ENCODE results near the gene TRERF1.
A peak's percentile ranks its signal among the peaks of the same experiment; 100 is the strongest.

TRERF1 gene

DNA sequence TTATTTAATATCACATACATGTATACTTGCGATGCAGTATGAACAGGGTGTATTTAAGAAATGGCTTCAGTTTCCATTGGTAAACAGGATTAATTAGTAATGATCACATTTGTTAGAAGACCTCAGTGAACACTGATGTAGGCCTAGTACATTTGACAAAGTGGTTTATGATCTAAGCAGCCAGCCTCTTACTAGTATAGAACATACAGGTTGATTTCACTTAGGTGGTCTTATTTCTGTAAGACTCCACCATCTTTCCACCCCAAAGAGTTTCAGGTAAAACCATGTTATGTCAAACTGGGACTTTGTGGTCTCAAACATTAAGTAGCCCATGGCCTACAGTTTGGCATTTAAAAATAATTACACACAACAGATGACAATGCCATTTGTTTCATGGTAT is 213.9 kb downstream of the TRERF1 start:
- Histone ChIP-seq H3K4me3 (ENCODE audit: low read depth, low read length) (no peak overlapping the region), H3K27ac (ENCODE audit: extremely low read depth, low read depth, low read length) (no peak overlapping the region), H3K36me3 (ENCODE audit: control insufficient read depth in 2 of 2, insufficient read depth in 1 of 2, low read length in 2 of 2) (peaks cover 0 to 8% of the 10 kb centered on the region in 2 experiments; a peak in 1 of 3 replicates), H3K4me1 (ENCODE audit: control insufficient read depth, insufficient read depth, low read length) (no peaks in the 10 kb centered on the region), H3K9me3 (ENCODE audit: control insufficient read depth, insufficient read depth, low read depth, low read length) (no peaks in the 10 kb centered on the region)
- CTCF ChIA-PET = interaction anchor here (0.7 to 1.3 kb wide), 4 partner anchors 26 to 326 kb away, joined by 3 to 7 read pairs (median 3); partner anchors contain the start of gene UBR2
- TF ChIP-seq ZNF169 (tag by site-specific recombination; IDR thresholded peaks at IDR 0.05) (no peak), ZNF362 (tag by site-specific recombination; IDR thresholded peaks at IDR 0.05) (no peak), ZNF792 (tag by site-specific recombination; IDR thresholded peaks at IDR 0.05) (no peak)
- POLR2A ChIA-PET = no interaction called here

DNA sequence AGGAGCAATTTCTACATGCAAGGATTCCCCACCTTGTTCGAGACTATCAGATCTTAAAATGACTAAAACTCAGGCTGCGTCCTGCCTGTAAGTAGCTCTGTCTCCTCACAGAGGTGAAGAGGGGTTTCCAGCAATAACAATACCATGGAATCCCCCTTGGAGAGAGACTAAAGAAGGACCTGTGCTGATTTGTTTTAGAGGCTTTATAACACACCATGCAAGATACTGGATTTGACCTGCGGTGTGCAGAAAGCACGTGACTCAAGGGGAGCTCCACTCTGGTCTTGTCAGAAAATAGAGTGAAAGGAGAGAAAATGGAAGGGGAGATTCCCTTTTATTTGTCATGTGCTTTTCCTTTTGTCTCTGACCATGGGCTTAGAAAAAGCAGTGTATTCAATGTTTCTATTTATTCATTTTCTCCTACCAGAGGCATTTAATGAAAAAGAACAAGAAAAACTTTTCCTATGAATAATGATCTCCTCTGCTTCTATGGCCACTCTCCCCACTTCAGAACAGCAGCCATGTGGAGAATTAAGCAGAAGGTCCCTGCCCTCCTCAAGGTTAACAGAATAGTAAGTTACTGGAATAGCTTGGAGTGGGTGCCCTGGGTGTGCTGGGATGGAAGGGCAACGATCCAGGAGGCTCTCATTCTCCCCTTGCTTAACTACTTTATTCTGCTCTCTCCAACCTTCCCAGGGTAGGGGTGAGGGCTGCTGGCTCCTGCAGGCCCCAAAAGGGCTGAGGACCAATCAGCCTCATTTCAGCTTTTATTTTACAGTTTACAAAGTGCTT is 214.8 kb downstream of the TRERF1 start:
- H3K36me3 ChIP-seq (ENCODE audit: control insufficient read depth in 2 of 2, insufficient read depth in 1 of 2, low read length in 2 of 2) = peaks cover 0 to 6% of the 10 kb centered on the region in 2 experiments; a peak in 1 of 3 replicates
- POLR2A ChIA-PET = interaction anchor here (0.6 kb wide), 1 partner anchor 509 kb away, joined by 3 read pairs; the partner anchor contains the start of gene TBCC
- TF ChIP-seq ZNF341 (tag by site-specific recombination; IDR thresholded peaks at IDR 0.05; ENCODE audit: low read depth) (no peak), PRDM1 (tag by site-specific recombination; IDR thresholded peaks at IDR 0.05) (0 out of 2 replicates have a peak, but pooled peaks have one; percentile 28), OVOL3 (tag by site-specific recombination; IDR thresholded peaks at IDR 0.05) (no peak)
- H3K4me1 ChIP-seq (ENCODE audit: control insufficient read depth, insufficient read depth, low read length) = no peaks in the 10 kb centered on the region
- CTCF ChIA-PET = interaction anchor here (0.7 to 1.3 kb wide), 4 partner anchors 26 to 327 kb away, joined by 3 to 7 read pairs (median 3); partner anchors contain the start of gene UBR2
- H3K9me3 ChIP-seq (ENCODE audit: control insufficient read depth, insufficient read depth, low read depth, low read length) = no peaks in the 10 kb centered on the region
- H3K27ac ChIP-seq (ENCODE audit: extremely low read depth, low read depth, low read length) = no peak overlapping the region
- no peak overlapping the region for H3K4me3 ChIP-seq (ENCODE audit: low read depth, low read length)

GRCh38 chr6:42236030-42236429 is 215.7 kb downstream of the TRERF1 start:
- Histone ChIP-seq H3K4me1 (ENCODE audit: control insufficient read depth, insufficient read depth, low read length) (no peaks in the 10 kb centered on the region), H3K4me3 (ENCODE audit: low read depth, low read length) (no peak overlapping the region), H3K9me3 (ENCODE audit: control insufficient read depth, insufficient read depth, low read depth, low read length) (no peaks in the 10 kb centered on the region), H3K36me3 (ENCODE audit: control insufficient read depth in 2 of 2, insufficient read depth in 1 of 2, low read length in 2 of 2) (peaks cover 0 to 6% of the 10 kb centered on the region in 2 experiments; a peak in 1 of 3 replicates), H3K27ac (ENCODE audit: extremely low read depth, low read depth, low read length) (no peak overlapping the region)
- ChIA-PET POLR2A (interaction anchor here (1.5 kb wide), 1 partner anchor 10 kb away, joined by 4 read pairs; no protein-coding TSS in a partner anchor), CTCF (no interaction called here)
- TF ChIP-seq ZNF362 (tag by site-specific recombination; IDR thresholded peaks at IDR 0.05) (no peak), ZSCAN16 (tag by site-specific recombination; IDR thresholded peaks at IDR 0.05) (no peak), TCF7L2 (IDR thresholded peaks at IDR 0.05; ENCODE audit: borderline replicate concordance, low read depth, low read length) (no peak), ZNF423 (tag by site-specific recombination; IDR thresholded peaks at IDR 0.05) (no peak), HOXA7 (CRISPR knock-in tag; IDR thresholded peaks at IDR 0.05; ENCODE audit: borderline replicate concordance) (no peak), ZNF311 (tag by site-specific recombination; IDR thresholded peaks at IDR 0.05; ENCODE audit: borderline replicate concordance) (no peak), ZNF776 (tag by site-specific recombination; IDR thresholded peaks at IDR 0.05; ENCODE audit: borderline replicate concordance) (no peak), KLF16 (tag by site-specific recombination; IDR thresholded peaks at IDR 0.05) (no peak)
- TF ChIP-seq, protein P1, sequence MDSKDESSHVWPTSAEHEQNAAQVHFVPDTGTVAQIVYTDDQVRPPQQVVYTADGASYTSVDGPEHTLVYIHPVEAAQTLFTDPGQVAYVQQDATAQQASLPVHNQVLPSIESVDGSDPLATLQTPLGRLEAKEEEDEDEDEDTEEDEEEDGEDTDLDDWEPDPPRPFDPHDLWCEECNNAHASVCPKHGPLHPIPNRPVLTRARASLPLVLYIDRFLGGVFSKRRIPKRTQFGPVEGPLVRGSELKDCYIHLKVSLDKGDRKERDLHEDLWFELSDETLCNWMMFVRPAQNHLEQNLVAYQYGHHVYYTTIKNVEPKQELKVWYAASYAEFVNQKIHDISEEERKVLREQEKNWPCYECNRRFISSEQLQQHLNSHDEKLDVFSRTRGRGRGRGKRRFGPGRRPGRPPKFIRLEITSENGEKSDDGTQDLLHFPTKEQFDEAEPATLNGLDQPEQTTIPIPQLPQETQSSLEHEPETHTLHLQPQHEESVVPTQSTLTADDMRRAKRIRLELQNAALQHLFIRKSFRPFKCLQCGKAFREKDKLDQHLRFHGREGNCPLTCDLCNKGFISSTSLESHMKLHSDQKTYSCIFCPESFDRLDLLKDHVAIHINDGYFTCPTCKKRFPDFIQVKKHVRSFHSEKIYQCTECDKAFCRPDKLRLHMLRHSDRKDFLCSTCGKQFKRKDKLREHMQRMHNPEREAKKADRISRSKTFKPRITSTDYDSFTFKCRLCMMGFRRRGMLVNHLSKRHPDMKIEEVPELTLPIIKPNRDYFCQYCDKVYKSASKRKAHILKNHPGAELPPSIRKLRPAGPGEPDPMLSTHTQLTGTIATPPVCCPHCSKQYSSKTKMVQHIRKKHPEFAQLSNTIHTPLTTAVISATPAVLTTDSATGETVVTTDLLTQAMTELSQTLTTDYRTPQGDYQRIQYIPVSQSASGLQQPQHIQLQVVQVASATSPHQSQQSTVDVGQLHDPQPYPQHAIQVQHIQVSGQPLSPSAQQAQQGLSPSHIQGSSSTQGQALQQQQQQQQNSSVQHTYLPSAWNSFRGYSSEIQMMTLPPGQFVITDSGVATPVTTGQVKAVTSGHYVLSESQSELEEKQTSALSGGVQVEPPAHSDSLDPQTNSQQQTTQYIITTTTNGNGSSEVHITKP (tag by site-specific recombination; IDR thresholded peaks at IDR 0.05) = no peak
